ENCODE results near the gene ITIH2.

ITIH2 gene

GRCh38 chr10:7715515-7715914, 12.4 kb downstream of the ITIH2 start:
- DNase-seq (ENCODE audit: low read depth in 1 of 2, low spot score in 1 of 2) = no peak
- H3K27me3 ChIP-seq (ENCODE audit: insufficient read depth, poor library complexity, severe bottlenecking) = no peaks in the 10 kb centered on the region
- TF ChIP-seq SPI1 (IDR thresholded peaks at IDR 0.05; ENCODE audit: borderline replicate concordance, low read depth) = no peak
- no peak for TF ChIP-seq GABPA (IDR thresholded peaks at IDR 0.05; ENCODE audit: low read depth)
- no peak for TF ChIP-seq CTCF (IDR thresholded peaks at IDR 0.05; ENCODE audit: insufficient read depth, low read length)
- no peak for TF ChIP-seq POLR2AphosphoS5 (IDR thresholded peaks at IDR 0.05; ENCODE audit: low read depth)
- TF ChIP-seq REST (IDR thresholded peaks at IDR 0.05; ENCODE audit: insufficient replicate concordance, low read depth) = no peak

GRCh38 chr10:7717767-7718166, 14.7 kb downstream of the ITIH2 start:
- DNase-seq (ENCODE audit: low read depth in 1 of 2, low spot score in 1 of 2) = no peak
- no peak for TF ChIP-seq REST (IDR thresholded peaks at IDR 0.05; ENCODE audit: insufficient replicate concordance, low read depth)
- TF ChIP-seq POLR2AphosphoS5 (IDR thresholded peaks at IDR 0.05; ENCODE audit: low read depth) = no peak
- TF ChIP-seq CTCF (IDR thresholded peaks at IDR 0.05; ENCODE audit: insufficient read depth, low read length) = no peak
- no peak for TF ChIP-seq GABPA (IDR thresholded peaks at IDR 0.05; ENCODE audit: low read depth)
- no peak for TF ChIP-seq SPI1 (IDR thresholded peaks at IDR 0.05; ENCODE audit: borderline replicate concordance, low read depth)
- H3K4me3 ChIP-seq (replicated peaks; ENCODE audit: insufficient read depth, low read length) = no peak overlapping the region
- H3K27me3 ChIP-seq (ENCODE audit: insufficient read depth, poor library complexity, severe bottlenecking) = no peaks in the 10 kb centered on the region
- no peak overlapping the region for H3K27ac ChIP-seq (replicated peaks)

More at GRCh38 chr10:7715515-7715914, 12.4 kb downstream of the ITIH2 start:
- Histone ChIP-seq H3K27ac (replicated peaks) (no peak overlapping the region), H3K4me3 (replicated peaks; ENCODE audit: insufficient read depth, low read length) (no peak overlapping the region)

GRCh38 chr10:7718685-7719084, 15.6 kb downstream of the ITIH2 start:
- H3K27ac ChIP-seq (replicated peaks) = no peak overlapping the region
- DNase-seq (ENCODE audit: low read depth in 1 of 2, low spot score in 1 of 2) = no peak
- no peaks in the 10 kb centered on the region for H3K27me3 ChIP-seq (ENCODE audit: insufficient read depth, poor library complexity, severe bottlenecking)
- no peak overlapping the region for H3K4me3 ChIP-seq (replicated peaks; ENCODE audit: insufficient read depth, low read length)
- TF ChIP-seq REST (IDR thresholded peaks at IDR 0.05; ENCODE audit: insufficient replicate concordance, low read depth) (no peak), GABPA (IDR thresholded peaks at IDR 0.05; ENCODE audit: low read depth) (no peak), SPI1 (IDR thresholded peaks at IDR 0.05; ENCODE audit: borderline replicate concordance, low read depth) (no peak), CTCF (IDR thresholded peaks at IDR 0.05; ENCODE audit: insufficient read depth, low read length) (no peak), POLR2AphosphoS5 (IDR thresholded peaks at IDR 0.05; ENCODE audit: low read depth) (no peak)
